GM19395 (cell line): ENCODE measurements around the gene PRKCA.
"Not testable (repeated sequence)": the region's sequence is repeated elsewhere in the genome, so short reads cannot be mapped to it uniquely, and the experiment has no call there.

Experiments
- ATAC-seq: cut with Tn5 transposase; IDR thresholded peaks from one replicate; pipeline ENCODE4 v1.9.1; 2021; ENCODE audit warnings: mild to moderate bottlenecking, moderate library complexity; ENCODE audit not compliant: unreplicated experiment

The PRKCA gene

DNA sequence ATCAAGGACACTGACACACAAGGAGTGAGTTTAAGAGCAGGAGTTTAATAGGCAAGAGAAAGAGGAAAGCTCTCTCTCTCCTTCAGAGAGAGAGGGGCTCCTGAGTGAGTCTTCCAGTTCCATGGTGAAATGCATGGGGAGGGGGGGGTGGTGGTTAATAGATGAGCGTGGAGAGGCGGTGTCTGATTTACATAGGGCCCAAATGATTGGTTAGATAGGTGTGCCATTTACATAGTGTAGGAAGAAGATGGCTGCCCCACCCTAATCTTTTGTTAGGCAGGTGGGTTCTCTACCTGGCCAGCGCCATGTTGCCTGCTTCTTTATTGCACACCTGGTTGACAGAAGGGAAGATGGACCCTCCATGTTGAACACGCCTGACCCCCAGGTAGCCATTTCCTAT lies 282.5 kb downstream of the PRKCA start:
- ATAC-seq = no peak

DNA sequence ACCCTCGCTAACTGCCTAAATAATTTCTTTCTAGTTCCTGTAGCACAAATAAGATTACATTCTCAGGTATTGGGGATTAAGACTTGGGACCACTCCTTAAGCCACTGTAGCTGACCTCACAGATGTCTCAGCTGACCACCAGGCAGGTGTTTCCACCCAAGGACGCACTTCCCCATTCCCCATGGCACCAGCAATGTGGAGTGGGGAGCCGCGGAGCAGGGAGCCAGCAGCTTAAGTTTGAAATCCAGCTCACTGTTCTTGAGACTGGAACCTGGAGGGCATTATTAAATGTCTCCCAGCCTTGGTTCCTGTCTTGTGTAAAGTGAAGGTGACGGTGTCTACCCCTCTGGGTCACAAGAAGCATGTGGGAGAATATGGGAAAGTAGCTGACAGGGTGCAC lies 283.1 kb downstream of the PRKCA start:
- no peak for ATAC-seq

DNA sequence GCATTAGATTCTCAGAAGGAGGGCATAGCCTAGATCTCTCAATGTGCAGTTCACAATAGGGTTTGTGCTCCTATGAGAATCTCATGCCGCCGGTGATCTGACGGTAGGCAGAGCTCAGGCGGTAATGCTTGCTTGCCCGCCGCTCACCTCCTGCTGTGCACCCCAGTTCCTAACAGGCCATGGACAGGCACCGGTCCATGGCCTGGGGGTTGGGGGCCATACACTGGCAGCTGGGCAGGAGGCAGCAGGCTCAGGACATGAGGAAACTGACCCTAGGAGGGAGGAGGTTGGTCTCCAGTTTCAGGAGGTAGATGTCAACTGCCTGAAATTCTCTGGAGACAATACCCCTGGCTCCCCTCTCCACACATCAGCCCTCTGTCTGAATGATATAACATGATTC lies 287.5 kb downstream of the PRKCA start:
- no peak for ATAC-seq

DNA sequence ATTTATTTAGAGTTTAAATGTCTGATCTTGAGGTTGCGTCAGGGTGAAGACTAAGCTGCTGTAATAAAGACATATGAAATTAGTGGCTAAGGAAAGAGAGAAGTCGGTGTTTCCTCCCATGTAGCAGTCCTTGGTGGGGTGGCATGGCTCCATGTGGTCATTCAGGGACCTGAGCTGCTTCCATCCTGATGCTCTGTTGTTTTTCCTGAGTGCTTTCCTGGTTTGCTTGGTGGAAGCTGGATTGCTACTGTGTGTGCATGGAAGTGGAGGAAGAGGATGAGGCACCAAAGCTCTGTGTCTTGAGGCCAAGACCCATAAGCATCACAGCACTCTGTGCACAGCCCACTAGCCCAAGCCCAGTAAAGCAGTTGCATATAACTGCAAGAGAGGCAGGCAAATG lies 290.7 kb downstream of the PRKCA start:
- no peak for ATAC-seq

DNA sequence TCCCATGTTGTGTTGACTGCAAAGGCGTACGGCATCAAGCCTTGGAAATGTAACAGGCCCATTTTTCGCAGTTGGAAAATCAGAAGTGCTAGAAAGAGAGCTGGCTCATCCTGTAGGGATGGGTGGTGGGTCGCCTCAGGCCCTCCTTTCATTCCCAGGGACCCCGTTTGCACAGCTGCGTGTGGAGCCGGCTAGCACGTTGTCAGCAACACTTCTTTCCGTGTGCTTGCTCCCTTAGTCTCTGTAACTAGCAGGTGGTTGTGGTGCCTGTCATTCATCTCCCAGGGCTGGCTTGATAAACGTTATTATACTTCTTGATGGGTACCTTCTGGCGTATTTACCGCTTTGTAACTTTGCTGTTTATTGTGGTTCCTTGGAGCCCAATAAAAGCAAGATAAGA lies 293.5 kb downstream of the PRKCA start:
- no peak for ATAC-seq

DNA sequence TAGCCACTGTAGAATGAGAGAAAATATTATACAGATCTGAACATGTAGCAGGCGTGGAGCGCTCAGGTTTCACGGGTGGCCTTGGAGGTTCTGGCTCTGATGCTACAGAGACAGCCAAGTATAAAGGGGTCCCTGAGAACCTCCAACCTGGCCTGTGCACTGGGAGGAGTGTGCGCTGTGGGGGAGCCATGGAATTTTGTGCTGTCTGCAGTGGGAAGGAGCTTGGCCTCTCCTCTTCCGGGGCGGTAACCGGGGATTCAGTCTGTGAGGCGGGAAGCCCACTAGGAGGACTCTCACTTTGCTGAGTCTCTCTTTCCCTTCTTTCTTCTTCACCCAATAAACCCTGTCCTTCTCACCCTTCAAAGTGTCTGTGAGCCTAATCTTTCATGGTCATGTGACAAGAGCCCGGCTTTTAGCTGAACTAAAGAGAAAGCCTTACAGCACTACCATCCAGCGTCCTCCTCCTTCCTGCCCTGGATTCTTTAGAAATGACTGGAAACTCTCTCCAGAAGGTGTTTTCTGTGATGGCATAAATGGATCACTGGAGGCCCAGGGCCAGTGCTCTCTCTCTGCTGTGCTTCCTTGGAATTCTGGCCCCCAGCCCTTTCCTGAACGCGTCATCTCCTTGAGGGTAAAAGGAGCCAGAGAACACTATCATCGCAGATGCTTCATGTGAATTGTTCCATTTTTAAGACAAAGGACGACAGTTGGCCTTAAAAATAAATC lies 300.4 kb downstream of the PRKCA start:
- no peak for ATAC-seq

DNA sequence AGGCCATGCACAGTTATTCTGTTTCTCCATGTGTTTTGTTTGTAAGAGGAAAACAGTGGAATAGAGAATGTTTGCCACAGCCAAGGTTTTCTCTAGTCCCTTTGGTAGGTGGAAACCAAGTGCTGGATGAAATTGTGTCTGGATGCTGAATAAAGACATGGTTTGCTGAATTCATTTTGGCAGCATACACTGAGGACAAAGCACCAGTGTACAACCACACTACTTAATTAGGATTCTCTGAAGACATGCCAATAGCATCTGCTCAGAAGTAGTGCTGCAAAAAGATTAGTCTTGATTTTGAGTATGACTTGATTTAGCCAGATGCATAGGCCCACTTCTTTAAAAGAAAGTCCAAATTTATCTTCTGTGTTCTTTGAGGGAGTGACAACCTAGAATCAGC lies 302.0 kb downstream of the PRKCA start:
- ATAC-seq = no peak

DNA sequence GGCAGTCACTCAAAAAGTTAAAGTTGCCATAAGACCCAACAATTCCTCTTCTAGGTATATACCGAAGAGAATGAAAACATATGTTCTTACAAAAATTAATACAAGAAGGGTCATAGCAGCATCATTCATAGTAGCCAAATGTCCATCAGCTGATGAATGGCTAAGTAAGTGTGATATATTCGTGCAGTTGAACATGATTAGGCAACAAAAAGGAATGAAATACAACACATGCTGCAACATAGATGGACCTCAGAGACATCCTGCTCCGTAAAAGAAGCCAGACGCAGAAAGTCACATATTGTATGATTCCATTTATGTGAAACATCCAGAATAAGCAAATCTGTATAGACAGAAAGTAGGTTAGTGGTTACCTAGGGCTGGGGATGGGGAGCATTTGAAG lies 303.1 kb downstream of the PRKCA start:
- no peak for ATAC-seq

DNA sequence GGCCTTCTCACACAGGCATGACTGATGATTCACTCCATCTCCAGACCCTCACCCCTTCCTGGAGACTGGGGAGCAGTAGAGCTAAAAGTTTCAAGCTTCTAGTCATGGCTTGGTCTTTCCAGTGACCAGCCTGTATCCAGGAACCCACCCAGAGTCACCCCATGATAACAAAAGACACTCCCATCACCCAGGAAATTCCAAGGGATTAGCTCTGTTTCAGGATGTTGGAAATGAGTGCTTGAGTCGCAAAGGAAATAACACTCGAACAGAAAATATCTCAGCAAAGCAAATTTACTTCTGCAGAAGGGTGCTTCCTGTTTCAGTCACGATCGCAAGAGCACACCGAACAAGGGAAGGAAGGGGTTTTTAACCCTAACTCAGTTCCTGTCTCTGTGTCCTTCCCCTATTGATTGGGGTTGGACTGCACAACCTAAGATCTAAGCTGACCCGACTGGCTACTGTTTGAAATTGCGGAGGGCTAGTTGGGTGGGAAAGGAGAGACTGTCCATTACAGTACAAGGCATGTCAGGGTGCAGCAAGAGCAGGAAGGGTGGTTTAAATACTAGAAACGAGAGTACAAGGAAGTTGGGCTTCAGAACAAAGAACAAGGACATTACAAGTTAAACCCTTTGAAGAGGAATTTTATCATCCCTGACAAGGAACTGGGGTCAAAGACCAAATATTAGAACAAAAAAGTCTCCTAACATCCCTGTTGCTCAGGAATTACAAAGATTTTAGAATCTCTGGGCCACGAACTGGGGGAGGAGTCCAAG lies 308.1 kb downstream of the PRKCA start:
- ATAC-seq = no peak

DNA sequence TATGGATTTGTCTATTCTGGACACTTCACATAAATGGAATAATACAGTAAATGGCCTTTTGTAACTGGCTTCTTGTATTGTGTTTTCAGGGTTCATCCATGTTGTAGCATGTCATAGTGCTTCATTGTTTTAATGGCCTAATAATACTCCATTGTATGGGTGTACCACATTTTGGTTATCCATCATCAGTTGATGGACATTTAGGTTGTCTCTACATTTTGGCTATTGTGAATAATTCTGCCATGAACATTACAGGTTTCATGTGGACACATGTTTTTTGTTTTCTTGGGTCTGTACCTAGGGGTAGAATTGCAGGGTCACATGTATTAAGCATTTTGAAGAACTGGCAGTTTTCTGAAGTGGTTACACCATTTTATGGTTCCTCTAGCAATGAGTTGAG lies 309.0 kb downstream of the PRKCA start:
- no peak for ATAC-seq

DNA sequence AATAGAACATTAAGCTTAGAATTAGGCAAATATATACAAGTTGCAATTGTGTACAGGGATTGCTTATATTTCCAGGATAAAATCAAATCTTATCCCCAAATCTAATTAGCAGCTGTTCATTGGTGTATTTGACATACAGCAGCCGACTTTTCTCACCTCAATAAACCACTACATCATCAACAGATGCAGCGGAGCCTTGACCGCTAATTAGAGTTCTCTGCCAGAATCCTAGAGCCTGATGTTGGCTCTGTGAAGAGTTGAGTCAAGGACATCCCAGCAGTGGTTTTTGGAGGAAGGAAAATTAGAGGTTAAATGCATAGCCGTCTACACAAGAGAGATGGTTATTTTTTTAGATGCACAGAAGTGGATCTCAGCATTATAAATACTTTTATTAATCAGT lies 310.6 kb downstream of the PRKCA start:
- ATAC-seq = no peak

DNA sequence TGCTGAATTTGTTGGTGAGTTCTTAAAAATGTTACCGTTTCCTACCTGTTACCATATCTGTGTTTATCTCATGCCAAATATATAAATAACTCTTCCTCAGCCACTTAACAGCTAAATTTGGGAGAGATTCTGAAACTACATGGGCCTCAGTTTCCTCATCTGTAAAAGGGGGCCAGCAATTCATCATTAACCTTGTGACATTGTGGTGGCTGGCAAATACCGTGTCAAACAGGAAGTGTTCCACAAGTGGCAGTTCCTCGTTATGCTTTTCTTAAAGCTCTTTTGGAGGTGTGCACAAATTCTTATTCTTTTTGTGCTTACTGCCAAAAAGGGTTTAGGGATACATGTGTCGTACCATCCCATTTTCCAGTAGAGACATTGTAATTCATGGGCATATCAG lies 312.1 kb downstream of the PRKCA start:
- ATAC-seq = no peak

DNA sequence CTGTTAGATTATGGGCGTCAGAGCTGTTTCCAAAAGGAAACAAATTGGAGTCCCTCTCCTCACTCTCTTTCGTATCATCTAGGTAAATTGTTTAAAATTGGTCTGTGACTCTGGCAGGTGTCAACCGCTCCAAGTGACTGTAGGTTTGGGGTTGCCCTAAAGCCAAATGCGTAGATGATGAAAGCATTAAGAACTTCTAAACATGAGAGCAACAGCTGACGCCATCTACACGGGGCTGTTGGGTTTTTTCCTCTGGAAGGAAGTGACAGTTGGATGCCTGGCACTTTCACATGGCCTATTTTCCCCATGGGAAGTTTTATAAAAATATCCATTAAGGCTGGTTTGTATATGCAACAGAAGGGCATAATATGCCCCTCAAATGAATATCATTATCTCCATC lies 316.8 kb downstream of the PRKCA start:
- no peak for ATAC-seq

DNA sequence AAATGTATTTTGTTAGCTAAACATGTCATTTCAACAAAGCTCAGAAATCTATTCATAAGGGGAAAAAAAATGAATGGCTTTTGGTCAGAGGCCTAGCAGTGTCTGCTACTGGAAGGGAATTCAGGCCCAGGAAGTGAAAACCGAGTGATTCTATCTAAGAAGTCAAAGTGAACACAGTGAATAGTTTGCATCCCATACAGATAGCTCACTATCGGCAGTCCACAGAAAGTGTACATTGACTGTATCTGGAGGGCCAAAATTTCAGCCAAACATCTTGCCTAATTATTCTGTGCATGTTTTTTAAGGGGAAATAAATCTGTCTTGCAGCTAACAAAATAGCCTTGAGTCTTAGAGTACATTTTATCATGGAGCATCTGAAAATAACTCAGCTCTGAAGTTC lies 318.1 kb downstream of the PRKCA start:
- ATAC-seq = no peak

DNA sequence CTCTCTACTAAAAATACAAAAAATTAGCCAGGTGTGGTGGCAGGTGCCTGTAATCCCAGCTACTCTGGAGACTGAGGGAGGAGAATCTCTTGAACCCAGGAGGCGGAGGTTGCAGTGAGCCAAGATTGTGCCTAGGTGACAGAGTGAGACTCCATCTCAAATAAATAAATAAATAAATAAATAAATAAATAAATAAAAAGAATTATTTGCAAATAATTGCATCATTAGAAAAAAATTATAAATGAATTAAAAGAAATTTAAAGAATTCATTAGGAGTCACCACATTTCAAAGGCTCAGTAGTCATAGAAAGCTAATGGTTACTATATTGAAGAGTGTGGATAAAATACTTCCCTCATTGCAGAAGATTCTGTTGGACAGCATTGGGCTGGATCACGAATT lies 322.2 kb downstream of the PRKCA start:
- not testable (repeated sequence) for ATAC-seq

DNA sequence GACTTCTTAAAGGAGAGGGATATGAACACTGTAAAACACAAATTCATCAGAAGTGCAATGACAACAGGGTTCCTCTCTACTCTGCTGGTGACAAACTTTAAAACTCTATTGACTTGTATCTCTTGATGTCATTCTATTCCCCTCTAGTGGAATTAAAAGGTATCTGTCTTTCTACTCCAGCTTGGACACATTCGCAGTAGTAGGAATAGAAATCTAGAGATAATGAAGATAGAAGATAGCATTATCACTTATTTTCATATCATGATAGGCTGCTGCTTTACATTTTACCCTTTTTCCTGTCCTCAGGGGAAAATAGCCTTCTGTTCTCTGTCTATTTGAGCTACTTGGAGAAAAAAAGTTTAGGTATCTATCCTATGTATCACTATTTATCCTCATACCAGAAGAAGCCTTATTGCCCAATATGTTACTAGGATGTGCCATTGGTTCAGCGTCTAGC lies 322.9 kb downstream of the PRKCA start:
- no peak for ATAC-seq

DNA sequence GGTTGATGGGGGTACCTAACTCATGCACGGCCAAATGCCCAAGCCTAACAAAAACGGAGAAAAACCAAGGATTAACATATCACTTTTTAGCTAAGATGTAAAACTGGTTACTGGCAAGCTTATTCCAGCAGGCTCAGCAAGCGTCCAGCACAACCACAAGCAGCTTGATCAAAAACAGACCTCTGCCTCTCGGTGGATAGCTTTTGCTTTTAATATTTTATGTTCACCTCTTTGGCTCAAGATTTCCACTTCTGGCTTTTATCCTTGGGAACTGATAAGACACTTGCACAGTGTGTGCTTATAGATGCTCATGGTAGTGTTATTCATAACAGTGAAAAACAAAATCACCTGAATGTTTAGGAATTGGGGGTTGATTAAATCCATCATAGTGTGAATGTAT lies 325.6 kb downstream of the PRKCA start:
- no peak for ATAC-seq

DNA sequence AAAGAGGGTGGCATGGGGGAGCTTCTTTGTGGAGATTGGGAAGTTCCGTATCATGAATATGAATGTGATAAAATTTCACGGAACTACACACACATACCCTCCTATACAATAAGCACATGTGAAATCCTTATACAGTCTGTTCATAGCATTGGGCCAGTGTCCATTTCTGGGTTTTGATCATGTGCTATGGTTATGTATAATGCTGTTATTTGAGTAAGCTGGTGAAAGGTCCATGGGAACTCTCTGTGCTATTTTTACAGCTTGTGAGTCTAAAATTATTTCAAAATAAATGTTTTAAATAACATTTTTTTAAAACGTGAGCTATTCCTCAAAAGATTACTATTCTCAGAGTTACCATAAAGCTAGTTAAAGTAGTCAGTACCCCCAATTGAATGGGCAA lies 327.3 kb downstream of the PRKCA start:
- ATAC-seq = no peak

DNA sequence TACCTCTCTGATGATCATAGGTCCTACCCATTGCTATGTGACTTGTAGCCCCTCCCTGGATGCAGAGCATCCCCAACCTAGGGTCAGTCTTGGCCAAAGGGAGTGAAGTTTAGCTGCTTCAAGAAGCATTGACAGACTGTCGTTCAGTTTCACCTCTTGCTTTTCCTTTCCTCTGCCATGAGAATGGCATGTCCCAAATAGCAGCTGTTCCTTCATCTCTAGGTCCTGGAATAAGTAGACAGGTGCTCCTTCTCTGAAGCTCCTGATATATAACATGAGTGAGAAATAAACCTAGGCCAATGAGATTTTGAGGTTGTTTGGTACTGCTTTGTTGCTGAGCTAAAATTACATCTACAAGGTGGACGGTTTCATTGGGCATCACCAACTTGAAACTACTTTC lies 328.0 kb downstream of the PRKCA start:
- no peak for ATAC-seq

DNA sequence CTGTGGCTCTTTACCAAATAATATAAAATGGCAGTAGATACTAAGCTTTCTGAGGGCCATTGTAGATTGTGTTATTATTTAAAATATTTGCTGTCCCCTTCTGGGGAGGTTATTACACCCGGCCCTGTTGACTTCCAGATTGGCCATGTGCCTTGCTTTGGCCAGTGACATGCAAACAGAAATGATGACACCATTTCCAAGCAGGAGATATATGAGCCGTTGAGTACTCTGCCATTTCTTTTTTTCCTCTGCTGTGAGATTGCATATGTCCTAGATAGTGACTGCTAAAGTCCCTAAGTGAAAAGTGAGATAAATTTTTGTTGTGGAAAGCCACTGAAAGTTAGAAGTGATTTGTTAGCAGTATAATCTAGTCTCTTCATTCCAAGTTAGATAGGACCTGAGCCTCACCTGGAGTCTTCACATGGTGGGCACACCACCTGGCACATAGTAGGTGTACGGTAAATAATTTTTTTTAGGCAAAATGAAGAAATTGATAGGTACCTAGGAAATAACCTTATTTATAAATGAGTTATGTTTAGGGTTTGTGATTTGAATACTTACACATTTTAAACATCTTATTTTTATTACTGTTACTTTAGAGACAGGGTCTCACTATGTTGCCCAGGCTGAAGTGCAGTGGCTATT lies 328.5 kb downstream of the PRKCA start:
- ATAC-seq = no peak

DNA sequence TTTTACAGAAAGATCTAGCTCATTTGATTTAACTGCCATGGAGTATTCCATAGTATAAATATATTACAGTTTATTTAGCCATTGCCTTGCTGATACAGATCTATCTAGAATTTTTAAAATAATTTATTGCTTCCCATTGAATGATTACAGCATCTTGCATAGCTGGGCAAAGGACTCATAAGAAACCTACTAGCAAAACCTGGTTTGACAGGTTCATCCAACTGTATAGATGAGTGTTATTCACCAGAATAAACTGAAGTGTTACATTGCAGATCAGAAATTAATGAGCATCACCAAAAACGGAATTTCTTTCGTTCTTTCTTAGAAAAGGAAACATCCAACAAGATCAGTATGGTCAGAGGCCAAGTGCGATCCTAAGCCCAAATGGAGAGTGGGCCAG lies 330.3 kb downstream of the PRKCA start:
- no peak for ATAC-seq

DNA sequence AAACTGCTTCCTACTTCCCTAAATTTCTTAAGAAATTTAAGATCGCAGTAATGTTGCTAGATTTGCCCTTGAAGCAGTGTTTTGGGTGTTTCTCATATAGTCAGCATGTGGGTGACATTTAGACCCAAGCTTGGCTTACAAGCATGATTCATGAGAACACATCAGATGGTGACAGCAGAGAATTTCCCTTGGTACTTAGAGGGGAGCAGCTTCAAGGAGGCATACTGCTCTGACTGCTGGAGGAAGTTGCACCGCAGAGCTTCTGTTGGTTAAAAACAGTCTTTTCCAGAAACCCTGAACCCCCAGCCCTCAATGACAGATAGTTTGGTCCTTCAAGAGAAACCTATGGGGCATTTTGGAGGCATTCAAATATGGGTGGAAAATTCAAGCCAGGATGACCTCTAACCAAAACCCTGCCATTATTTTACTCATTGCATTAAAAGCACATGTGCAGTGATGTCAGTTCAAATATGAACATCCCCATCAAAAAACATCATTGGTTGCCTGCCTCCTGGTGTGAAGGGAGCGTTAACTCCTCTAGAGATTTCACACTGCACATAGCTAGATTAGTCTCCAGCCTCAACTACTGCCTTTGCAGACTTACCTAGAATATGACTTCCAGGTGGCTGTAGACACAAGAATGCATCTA lies 331.0 kb downstream of the PRKCA start:
- ATAC-seq = no peak
